ENCODE measurements around the gene OXTR. TPM values are rescaled to one million over a fixed set of nuclear protein-coding genes. Genes with fewer than 3 reads are reported as not detected.

Gene OXTR
- total and polyA plus RNA-seq, 4 experiments from 2014 or later = 0.15 to 1.1 (median 0.94) TPM; not detected in 1

- DNase-seq = no peak
- no peaks in the 10 kb centered on the region for H3K27me3 ChIP-seq (ENCODE audit: insufficient read depth, low read length)
- no peak within 1 kb of the TSS for H3K4me3 ChIP-seq (ENCODE audit: low read length in 2 of 2)
- Mint-ChIP-seq H3K27me3 (peaks cover 6 to 11% of the 10 kb centered on the region in 2 donors), H3K9me3 (peaks cover 0 to 4% (median 0%) of the 10 kb centered on the region in 8 donors), H3K4me3 (no peak within 1 kb of the TSS), H3K36me3 (no peaks in the 10 kb centered on the region), H3K27ac (no peak within 1 kb of the TSS), H3K4me1 (peaks cover 0 to 3% (median 0%) of the 10 kb centered on the region in 4 donors)
- no peaks in the 10 kb centered on the region for H3K4me1 ChIP-seq (ENCODE audit: insufficient read depth, low read length)
- ChIA-PET POLR2A (ENCODE audit: partially characterized antibody) (no interaction called here), CTCF (ENCODE audit: partially characterized antibody) (no interaction called here)
- no peaks in the 10 kb centered on the region for H3K9me3 ChIP-seq (ENCODE audit: control insufficient read depth in 1 of 2, low read length in 2 of 2)
- H3K27ac ChIP-seq (ENCODE audit: low read depth, low read length) = no peak within 1 kb of the TSS
- intact Hi-C loops (cut with micrococcal nuclease) = no loop called here
- no peaks in the 10 kb centered on the region for H3K36me3 ChIP-seq (ENCODE audit: insufficient read depth, low read length)
Observed at GRCh38 chr3:8733332-8734094, 35.9 kb downstream of the OXTR start, which contains the start of gene CAV3. Gene CAV3, plus strand, starts transcription at chr3:8733802. Its CDS starts 75 bp downstream, at chr3:8733877.

GRCh38 chr3:8732413-8732812 is 37.0 kb downstream of the OXTR start:
- no peak overlapping the region for H3K4me3 Mint-ChIP-seq
- H3K4me1 ChIP-seq (ENCODE audit: insufficient read depth, low read length) = no peaks in the 10 kb centered on the region
- CTCF ChIA-PET (ENCODE audit: partially characterized antibody) = no interaction called here
- H3K27ac ChIP-seq (ENCODE audit: low read depth, low read length) = no peak overlapping the region
- H3K9me3 Mint-ChIP-seq = peaks cover 0 to 4% (median 0%) of the 10 kb centered on the region in 8 donors
- H3K4me3 ChIP-seq (ENCODE audit: low read length in 2 of 2) = no peak overlapping the region
- POLR2A ChIA-PET (ENCODE audit: partially characterized antibody) = no interaction called here
- peaks cover 6 to 11% of the 10 kb centered on the region in 2 donors for H3K27me3 Mint-ChIP-seq
- intact Hi-C loops (cut with micrococcal nuclease) = no loop called here
- no peaks in the 10 kb centered on the region for H3K36me3 ChIP-seq (ENCODE audit: insufficient read depth, low read length)
- no peaks in the 10 kb centered on the region for H3K4me1 Mint-ChIP-seq
- no peak for DNase-seq
- H3K9me3 ChIP-seq (ENCODE audit: control insufficient read depth in 1 of 2, low read length in 2 of 2) = no peaks in the 10 kb centered on the region
- no peak overlapping the region for H3K27ac Mint-ChIP-seq
- H3K36me3 Mint-ChIP-seq = no peaks in the 10 kb centered on the region
- H3K27me3 ChIP-seq (ENCODE audit: insufficient read depth, low read length) = no peaks in the 10 kb centered on the region

DNA sequence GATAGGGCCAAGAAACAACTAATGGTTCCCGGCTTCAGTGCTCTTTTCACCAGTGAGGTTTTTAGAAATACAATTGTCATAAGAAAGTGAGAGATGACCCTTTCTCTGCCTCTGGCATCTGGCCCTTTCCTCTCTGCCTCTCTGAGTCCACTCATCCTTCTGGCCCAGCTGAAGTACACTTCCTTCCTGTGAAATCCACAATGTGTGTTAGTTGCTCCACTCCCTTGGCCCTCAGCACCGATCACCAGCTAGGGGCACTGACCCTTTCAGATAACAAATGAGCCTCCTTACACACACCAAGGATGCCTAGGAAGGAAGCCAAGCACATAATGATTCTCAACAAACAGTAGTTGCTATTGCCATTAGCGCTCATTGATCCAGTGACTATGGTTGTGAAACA is 38.8 kb downstream of the OXTR start:
- Histone ChIP-seq H3K27ac (ENCODE audit: low read depth, low read length) (no peak overlapping the region), H3K9me3 (ENCODE audit: control insufficient read depth in 1 of 2, low read length in 2 of 2) (no peaks in the 10 kb centered on the region), H3K36me3 (ENCODE audit: insufficient read depth, low read length) (no peaks in the 10 kb centered on the region), H3K27me3 (ENCODE audit: insufficient read depth, low read length) (no peaks in the 10 kb centered on the region), H3K4me3 (ENCODE audit: low read length in 2 of 2) (no peak overlapping the region), H3K4me1 (ENCODE audit: insufficient read depth, low read length) (no peaks in the 10 kb centered on the region)
- Mint-ChIP-seq H3K9me3 (peaks cover 0 to 8% (median 6%) of the 10 kb centered on the region in 8 donors), H3K27ac (no peak overlapping the region), H3K4me1 (no peaks in the 10 kb centered on the region), H3K36me3 (no peaks in the 10 kb centered on the region), H3K27me3 (peaks cover 8 to 11% of the 10 kb centered on the region in 2 donors), H3K4me3 (no peak overlapping the region)
- intact Hi-C loops (cut with micrococcal nuclease) = no loop called here
- DNase-seq = no peak
- POLR2A ChIA-PET (ENCODE audit: partially characterized antibody) = no interaction called here
- CTCF ChIA-PET (ENCODE audit: partially characterized antibody) = no interaction called here

- H3K27me3 ChIP-seq (ENCODE audit: insufficient read depth, low read length) = no peaks in the 10 kb centered on the region
- ChIA-PET CTCF (ENCODE audit: partially characterized antibody) (no interaction called here), POLR2A (ENCODE audit: partially characterized antibody) (no interaction called here)
- no peak for DNase-seq
- no peak overlapping the region for H3K27ac ChIP-seq (ENCODE audit: low read depth, low read length)
- H3K4me3 Mint-ChIP-seq = no peak overlapping the region
- H3K27ac Mint-ChIP-seq = no peak overlapping the region
- H3K27me3 Mint-ChIP-seq = peaks cover 8 to 11% of the 10 kb centered on the region in 2 donors
- H3K4me3 ChIP-seq (ENCODE audit: low read length in 2 of 2) = no peak overlapping the region
- no peaks in the 10 kb centered on the region for H3K9me3 ChIP-seq (ENCODE audit: control insufficient read depth in 1 of 2, low read length in 2 of 2)
- H3K36me3 ChIP-seq (ENCODE audit: insufficient read depth, low read length) = no peaks in the 10 kb centered on the region
- H3K4me1 Mint-ChIP-seq = no peaks in the 10 kb centered on the region
- H3K9me3 Mint-ChIP-seq = peaks cover 0 to 9% (median 6%) of the 10 kb centered on the region in 8 donors
- no peaks in the 10 kb centered on the region for H3K36me3 Mint-ChIP-seq
- intact Hi-C loops (cut with micrococcal nuclease) = no loop called here
- H3K4me1 ChIP-seq (ENCODE audit: insufficient read depth, low read length) = no peaks in the 10 kb centered on the region
Observed at GRCh38 chr3:8729479-8729878, 39.9 kb downstream of the OXTR start.

- no peaks in the 10 kb centered on the region for H3K4me1 ChIP-seq (ENCODE audit: insufficient read depth, low read length)
- no peaks in the 10 kb centered on the region for H3K9me3 ChIP-seq (ENCODE audit: control insufficient read depth in 1 of 2, low read length in 2 of 2)
- Mint-ChIP-seq H3K27ac (no peak overlapping the region), H3K4me1 (no peaks in the 10 kb centered on the region), H3K4me3 (no peak overlapping the region), H3K36me3 (no peaks in the 10 kb centered on the region), H3K9me3 (peaks cover 0 to 12% (median 7%) of the 10 kb centered on the region in 8 donors), H3K27me3 (peaks cover 8 to 11% of the 10 kb centered on the region in 2 donors)
- intact Hi-C loops (cut with micrococcal nuclease) = no loop called here
- no peak for DNase-seq
- no peaks in the 10 kb centered on the region for H3K27me3 ChIP-seq (ENCODE audit: insufficient read depth, low read length)
- CTCF ChIA-PET (ENCODE audit: partially characterized antibody) = no interaction called here
- H3K36me3 ChIP-seq (ENCODE audit: insufficient read depth, low read length) = no peaks in the 10 kb centered on the region
- POLR2A ChIA-PET (ENCODE audit: partially characterized antibody) = no interaction called here
- no peak overlapping the region for H3K27ac ChIP-seq (ENCODE audit: low read depth, low read length)
- no peak overlapping the region for H3K4me3 ChIP-seq (ENCODE audit: low read length in 2 of 2)
Observed at GRCh38 chr3:8727605-8728512, 41.6 kb downstream of the OXTR start.

- peaks cover 2 to 3% of the 10 kb centered on the region in 2 donors for H3K27me3 Mint-ChIP-seq
- intact Hi-C loops (cut with micrococcal nuclease) = no loop called here
Observed at GRCh38 chr3:8724108-8724752, 45.2 kb downstream of the OXTR start.

GRCh38 chr3:8723612-8724011 is 45.8 kb downstream of the OXTR start:
- no peaks in the 10 kb centered on the region for H3K36me3 Mint-ChIP-seq
- intact Hi-C loops (cut with micrococcal nuclease) = no loop called here
- Histone ChIP-seq H3K9me3 (ENCODE audit: control insufficient read depth in 1 of 2, low read length in 2 of 2) (no peaks in the 10 kb centered on the region), H3K4me3 (ENCODE audit: low read length in 2 of 2) (no peak overlapping the region), H3K27me3 (ENCODE audit: insufficient read depth, low read length) (no peaks in the 10 kb centered on the region), H3K36me3 (ENCODE audit: insufficient read depth, low read length) (no peaks in the 10 kb centered on the region), H3K4me1 (ENCODE audit: insufficient read depth, low read length) (no peaks in the 10 kb centered on the region), H3K27ac (ENCODE audit: low read depth, low read length) (no peak overlapping the region)
- peaks cover 0 to 19% (median 10%) of the 10 kb centered on the region in 8 donors for H3K9me3 Mint-ChIP-seq
- no peak for DNase-seq
- CTCF ChIA-PET (ENCODE audit: partially characterized antibody) = no interaction called here
- no peaks in the 10 kb centered on the region for H3K4me1 Mint-ChIP-seq
- H3K4me3 Mint-ChIP-seq = no peak overlapping the region
- POLR2A ChIA-PET (ENCODE audit: partially characterized antibody) = no interaction called here
- H3K27ac Mint-ChIP-seq = no peak overlapping the region
- peaks cover 0 to 3% of the 10 kb centered on the region in 2 donors for H3K27me3 Mint-ChIP-seq

More at GRCh38 chr3:8724108-8724752, 45.2 kb downstream of the OXTR start:
- H3K9me3 Mint-ChIP-seq = peaks cover 0 to 19% (median 10%) of the 10 kb centered on the region in 8 donors
- H3K4me1 Mint-ChIP-seq = no peaks in the 10 kb centered on the region
- Histone ChIP-seq H3K9me3 (ENCODE audit: control insufficient read depth in 1 of 2, low read length in 2 of 2) (no peaks in the 10 kb centered on the region), H3K4me3 (ENCODE audit: low read length in 2 of 2) (no peak overlapping the region), H3K27me3 (ENCODE audit: insufficient read depth, low read length) (no peaks in the 10 kb centered on the region), H3K4me1 (ENCODE audit: insufficient read depth, low read length) (no peaks in the 10 kb centered on the region), H3K27ac (ENCODE audit: low read depth, low read length) (no peak overlapping the region), H3K36me3 (ENCODE audit: insufficient read depth, low read length) (no peaks in the 10 kb centered on the region)
- ChIA-PET CTCF (ENCODE audit: partially characterized antibody) (no interaction called here), POLR2A (ENCODE audit: partially characterized antibody) (no interaction called here)
- H3K4me3 Mint-ChIP-seq = no peak overlapping the region
- no peaks in the 10 kb centered on the region for H3K36me3 Mint-ChIP-seq
- DNase-seq = no peak
- H3K27ac Mint-ChIP-seq = no peak overlapping the region
